Activated CD8-positive, alpha-beta memory T cell treated with anti-CD3 and anti-CD28 coated beads, Interleukin-2, amount 50 U/mL, for 1 hour (primary cell): Measurements from ENCODE around the gene RSRC1.
"Not testable (repeated sequence)": the region's sequence is repeated elsewhere in the genome, so short reads cannot be mapped to it uniquely, and the experiment has no call there.

ENCODE experiments used
- DNase-seq: peaks from one replicate; pipeline ENCODE4 v3.0.0-alpha.2; 2020; ENCODE audit errors: extremely low read depth

RSRC1 gene

DNA sequence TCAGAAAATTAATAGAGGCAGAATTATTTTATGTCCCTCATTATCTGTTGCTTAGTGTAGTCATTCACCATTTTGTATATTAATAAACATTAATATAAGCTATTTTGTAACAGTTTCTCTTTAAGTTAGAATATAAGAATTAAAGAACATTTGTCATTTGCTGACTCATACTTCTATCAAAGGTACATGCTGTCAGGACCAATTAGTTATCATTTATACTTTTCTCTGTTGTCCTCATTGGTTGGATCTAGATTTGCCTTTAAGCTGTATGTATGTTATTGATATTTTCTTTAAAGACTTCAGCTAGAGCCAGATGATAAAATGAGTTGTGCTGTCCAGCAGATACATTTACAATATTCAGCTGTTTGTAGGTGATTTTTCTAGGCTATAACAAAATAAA lies 292.7 kb downstream of the RSRC1 start:
- DNase-seq = no peak

DNA sequence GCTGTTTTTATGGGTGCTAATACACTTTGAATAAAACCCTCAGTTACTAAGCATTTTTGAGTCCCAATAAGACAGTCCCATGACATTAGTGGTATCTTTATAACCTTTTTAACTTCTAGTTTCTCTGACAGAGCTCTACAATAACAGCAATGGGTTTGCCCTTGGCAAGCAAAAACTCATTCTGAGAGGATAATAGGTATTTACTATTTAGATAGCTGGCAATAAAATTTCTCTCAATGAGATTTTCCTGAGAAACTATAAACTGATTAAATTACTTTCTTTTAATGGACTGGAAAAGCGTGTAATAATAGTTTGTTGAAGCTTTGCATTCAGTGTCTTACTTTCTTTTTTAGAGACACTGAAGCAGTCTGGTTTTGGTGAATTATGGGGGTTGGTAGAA lies 293.1 kb downstream of the RSRC1 start:
- DNase-seq = no peak

DNA sequence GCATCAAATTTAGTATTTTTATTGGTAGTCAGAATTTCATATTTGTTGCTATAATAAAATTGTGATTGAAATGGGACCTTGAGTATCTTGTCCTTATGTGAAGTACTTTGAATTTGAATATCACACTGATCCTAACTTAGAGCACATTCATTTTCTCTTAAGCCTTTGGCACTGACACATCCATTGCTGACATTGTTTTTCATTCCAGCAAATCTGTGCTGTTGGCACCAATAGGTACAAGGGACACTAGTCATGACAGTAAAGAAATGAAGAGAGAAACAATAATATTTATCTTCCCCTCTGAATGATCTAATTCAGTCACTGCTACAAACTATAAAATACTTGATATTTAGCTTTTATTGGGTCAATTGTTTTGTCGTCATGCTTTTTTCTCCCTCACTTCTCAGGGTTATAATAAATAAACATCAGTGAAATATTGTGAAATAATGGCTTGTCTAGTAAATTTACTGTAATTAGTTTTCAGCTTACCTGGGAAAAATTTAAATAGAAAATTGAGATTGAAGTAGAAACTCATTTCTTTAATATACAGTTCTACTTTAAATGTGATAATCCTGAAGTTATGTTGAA lies 294.3 kb downstream of the RSRC1 start:
- DNase-seq = no peak

DNA sequence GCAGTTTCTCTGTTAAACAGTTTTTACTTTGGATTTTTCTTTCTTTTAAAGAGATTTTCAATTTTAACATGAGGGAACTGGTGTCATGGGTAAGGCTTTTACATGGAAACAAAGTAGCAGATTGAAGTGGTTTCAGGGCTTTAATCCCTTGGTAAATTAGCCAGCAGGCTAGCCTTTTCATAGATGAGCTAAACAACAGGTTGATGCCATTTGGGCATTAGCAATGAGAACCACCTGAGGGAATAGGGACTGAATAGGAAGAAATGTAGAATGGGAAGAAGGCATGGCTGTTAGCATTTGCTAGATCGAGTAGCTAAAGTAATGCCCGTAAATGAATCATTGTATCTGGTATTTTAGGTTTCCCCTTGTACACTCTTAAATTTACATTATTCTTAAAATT lies 295.6 kb downstream of the RSRC1 start:
- no peak for DNase-seq

DNA sequence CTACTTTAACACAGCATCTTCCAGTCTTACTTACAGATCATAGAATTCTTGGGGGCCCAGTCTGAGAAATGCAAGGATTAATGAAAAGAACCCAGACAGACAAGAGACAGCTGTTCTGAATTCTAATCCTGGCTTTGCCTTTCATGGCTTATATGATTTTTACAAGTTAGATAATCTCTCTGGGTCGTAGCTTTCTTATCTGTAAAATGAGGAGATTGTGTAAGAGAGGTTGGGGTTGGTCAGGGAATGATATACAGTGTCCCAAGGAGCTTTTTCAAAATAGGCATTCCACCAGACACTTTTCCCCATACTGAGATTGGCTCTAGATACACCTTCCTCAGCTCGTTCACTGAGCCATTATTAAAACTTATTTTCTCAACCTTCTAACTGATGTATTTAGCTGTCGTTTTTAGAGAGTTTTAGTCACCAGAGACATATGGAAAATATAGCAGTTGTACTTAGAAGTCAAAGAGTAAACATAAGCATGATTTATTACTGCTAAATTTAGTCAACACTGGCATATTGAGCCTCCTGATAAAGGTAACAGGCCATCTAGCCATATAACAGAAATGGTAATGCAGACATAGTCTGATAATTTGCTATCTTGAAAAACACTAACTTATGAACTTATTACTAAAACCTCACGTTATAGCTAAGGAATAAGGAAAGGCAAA lies 298.1 kb downstream of the RSRC1 start:
- no peak for DNase-seq

DNA sequence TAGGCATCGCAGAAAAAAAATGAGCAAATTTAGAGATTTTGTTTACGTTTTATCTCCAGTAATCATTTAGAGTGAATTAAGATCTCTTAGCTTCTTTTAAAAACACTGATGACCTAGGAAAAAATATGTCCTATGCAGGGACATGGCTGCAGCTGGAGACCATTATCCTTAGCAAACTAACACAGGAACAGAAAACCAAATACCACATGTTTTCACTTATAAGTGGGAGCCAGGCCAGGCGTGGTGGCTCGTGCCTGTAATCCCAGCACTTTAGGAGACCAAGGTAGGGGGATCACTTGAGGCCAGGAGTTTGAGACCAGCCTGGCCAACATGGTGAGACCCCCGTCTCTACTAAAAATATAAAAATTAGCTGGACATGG lies 298.6 kb downstream of the RSRC1 start:
- not testable (repeated sequence) for DNase-seq

DNA sequence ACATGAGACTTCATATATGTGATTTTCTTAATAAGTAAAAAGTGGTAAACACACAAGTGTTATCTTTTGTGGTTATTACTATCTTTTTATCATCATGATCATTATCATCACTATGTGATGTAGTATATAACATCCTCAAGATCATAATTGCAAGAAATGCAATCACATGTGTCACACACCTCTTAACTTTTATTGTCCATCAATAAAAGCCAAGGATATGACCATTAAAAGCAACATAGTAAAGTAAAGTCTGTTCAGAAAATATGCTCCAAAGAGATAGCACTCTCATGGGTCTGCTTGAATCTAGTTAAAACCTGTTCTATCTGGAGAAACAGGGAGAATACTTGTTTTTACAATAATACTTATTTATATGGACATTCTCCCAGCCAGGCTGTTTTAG lies 308.1 kb downstream of the RSRC1 start:
- no peak for DNase-seq

DNA sequence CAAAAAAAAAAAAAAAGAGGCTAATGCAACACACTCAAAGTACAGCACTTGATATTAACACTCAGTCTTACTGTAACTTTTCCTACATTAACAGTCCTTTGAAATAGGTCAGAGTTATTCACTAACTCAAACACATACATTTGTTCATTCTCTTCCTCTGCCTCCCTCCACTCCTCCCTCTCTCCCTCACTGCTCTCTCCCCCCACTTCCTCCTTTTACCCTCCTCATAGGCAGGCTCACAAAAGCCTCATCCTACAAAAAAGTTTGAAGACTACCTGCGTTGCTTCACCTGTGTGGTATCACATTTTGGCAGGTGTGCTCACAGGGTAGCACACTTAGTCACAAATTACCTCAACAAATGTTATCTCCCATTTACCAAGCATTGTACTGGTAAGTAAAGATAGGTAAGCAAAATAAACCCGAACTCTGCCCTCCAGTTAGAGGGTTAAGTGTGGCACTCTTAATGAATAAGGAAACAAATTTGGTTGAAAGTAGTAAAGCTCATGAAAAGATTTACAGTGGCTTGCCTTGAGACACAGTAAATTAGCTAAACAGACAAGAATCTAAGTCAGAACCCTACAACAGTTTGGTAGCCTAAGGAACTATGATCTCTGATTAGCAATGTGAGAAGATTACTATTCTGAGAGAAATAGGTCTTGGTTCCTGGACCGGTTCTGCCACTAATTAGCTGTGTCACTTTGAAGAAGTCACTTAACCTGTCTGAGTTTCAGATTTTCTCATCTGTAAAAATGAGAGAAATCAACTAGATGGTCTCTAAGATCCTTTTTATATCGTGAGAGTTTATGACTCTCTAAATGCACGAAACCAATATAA lies 310.1 kb downstream of the RSRC1 start:
- no peak for DNase-seq

DNA sequence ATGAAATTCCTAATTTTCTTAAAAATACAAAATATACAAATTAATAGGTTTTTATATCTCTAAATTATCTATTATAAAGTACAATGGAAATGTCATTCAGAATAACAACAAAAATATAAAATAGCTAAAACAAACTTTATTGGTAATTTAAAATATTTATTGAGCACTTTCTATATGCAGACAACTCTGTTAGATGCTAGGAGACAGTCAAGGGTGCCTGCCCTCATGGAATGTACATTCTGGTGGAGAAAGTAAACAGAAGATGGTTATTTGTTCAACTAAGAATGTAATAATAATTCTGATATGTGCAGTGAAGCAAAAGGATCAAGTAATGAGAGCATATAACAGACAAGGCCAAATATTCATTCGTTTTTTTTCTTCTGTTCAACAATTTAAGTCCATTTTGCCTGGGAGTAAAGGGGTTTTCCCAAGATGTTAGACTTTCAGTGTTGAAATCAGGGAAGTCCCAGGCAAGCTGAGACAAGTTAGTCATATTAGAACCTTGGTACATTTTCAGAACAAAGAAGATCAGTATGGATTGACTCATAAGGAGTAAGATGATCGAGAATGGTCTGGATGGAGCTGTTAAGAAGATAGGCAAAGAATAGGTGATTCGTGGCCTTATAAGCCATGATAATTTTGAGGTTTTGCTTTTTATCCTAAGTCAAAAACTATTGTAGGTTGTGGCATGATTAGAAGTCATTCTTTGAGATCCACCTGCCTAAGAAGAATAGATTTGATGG lies 310.9 kb downstream of the RSRC1 start:
- no peak for DNase-seq

DNA sequence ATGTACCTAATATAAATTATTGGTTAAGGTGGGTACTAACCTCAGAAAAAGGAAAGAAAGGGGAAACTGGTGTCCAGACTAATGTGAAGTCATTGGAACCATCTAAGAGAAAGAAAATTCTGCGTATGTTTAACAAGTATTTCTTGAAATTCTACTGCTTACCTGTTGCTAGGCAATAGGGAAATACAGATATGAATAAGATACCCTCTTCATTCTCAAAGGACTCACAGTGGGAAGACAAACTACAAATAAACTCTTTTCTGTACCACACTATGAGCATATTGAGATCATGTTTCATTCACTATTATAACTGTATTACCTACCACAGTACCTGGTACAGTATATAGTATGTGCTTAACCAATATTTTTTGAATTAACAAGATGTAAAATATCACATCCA lies 320.6 kb downstream of the RSRC1 start:
- DNase-seq = no peak

DNA sequence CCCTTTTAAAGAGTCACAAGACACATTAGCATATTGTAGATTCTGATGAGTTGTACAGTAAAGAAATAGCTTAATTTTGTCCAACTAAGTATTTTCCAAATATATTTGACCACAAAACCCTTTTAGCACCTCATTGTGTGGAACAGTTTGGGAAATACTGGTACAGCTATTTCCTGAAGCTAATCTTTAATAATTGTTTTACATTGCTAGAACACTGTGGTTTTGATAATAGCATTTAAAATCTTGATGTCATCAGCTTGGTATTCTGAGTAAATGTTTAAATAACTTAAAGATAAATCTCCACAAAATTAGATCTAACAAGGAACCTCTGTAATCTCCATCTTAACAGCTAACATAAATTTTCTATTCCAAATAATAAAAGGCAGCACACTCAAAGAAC lies 321.1 kb downstream of the RSRC1 start:
- DNase-seq = no peak

DNA sequence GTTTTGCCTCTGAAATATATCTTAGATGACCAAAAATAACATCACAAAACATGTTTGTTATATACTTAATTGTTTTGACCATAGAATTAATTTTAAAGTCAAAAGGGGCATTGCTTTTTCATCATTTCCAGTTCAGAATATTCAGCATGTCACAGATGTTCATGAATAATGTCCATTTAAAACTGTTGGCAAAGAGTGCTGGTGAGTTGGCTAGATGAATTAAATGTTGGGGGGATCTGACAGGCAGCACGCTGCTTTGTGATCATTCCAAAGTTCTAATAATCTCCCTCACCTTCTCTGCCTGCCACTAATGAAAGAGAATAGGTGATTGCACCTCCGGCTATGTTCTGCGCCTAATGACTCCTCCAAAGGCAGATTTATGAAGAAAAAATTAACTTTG lies 321.9 kb downstream of the RSRC1 start:
- no peak for DNase-seq

DNA sequence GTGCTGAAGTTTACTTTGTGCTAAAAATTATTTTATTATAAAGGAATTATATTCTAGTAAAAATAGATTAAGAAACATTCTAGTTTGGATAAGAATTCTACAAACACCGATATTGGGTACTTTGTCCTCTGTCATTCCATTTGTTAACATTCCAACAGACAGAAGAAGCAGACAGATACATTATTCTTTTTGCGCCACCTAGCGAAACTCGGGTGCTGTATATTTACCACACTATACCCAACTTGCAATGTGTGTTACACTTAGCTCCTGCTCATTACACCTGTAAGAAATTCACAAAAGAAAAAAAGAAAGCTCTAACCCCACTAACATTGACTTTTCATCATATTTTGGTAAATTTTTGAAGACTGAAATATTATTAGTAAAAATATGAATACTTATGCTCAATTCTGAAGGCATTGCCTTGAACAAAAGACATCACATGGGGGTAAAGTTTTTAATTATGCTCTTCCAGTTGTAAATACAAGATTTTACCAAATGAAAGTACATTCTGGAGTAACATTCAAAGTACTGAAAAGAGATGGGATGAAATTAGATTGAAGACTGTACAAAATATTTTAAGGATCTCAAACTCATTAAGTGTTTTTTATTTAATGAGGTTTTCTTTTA lies 324.6 kb downstream of the RSRC1 start:
- no peak for DNase-seq

DNA sequence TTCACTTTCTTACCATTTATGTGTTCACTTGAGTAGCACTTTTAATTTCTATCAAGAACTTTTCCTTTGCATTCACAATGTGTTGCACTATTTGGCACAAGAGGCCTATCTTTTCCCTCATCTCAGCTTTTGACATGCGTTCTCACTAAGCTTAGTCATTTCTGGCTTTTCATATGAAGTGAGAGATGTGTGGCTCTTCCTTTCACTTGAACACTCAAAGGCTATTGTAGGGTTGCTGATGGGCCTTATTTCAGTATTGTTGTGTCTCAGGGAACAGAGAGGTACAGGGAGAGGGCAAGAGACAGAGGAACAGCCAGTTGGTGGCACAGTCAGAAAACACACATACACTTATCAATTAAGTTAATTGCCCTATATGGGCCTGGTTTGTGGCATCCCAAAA lies 333.7 kb downstream of the RSRC1 start:
- no peak for DNase-seq

DNA sequence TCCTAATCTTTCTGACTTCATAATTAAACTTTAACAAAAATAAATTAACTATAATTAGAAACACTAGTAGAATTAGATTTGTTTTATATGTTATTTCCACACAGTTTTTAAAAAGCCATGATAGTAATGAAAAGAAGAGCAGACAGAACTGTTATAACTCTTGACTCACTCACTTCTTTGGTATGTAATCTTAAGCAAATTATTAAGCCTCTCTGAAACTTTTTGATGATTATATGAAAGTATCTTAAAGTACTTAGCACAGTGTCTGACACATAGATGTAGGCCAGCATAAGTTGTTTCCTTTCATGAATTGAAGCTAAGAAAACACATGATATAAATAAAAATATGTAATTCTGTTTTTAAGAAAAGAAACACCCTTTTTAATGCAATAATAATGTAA lies 337.5 kb downstream of the RSRC1 start:
- no peak for DNase-seq

DNA sequence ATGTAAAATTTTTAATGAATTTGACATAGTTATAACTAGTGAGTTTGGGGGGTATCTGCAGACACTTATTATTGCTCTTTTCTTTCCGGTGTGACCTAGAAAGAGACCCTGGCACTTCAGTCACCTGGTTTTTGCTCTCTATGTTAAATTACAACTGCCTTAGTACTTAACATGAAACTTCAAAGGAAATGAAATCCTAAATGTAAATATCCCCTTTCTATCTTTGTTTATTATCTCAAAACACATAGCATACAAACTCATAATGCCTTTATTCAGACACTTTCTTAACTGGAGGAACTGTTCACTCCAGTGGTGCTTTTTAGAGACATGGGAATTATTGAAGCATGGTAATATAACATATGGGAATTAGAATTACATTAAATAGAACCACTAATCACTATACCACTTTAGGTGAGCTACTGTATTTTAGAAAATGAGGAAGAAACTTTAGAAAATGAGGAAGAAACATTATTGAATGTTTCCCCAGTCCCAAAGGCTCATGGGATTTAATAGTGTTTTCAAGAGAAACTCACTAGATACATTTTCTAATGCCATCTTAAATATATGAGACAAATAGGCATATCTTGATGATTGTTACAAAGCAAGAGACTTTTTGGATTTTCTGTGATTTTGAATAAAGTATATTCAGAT lies 341.6 kb downstream of the RSRC1 start:
- no peak for DNase-seq

DNA sequence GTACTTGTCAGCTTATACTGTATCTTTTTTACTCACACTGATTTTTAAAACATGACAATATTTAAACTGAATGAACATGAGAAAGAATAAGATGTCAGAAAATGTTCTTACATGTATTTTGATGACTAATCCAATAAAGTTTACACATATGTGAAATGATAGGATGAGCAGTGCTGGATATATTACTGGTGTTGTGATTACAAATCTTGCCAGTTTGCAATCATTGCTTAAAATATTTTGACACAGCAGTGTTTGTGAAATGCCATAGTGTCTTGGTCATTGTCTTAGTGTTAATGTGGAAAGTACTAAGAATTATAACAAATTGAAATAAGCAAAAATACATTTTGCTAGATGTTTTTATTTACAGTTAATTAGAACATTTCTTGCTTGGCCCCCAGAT lies 342.4 kb downstream of the RSRC1 start:
- DNase-seq = no peak

DNA sequence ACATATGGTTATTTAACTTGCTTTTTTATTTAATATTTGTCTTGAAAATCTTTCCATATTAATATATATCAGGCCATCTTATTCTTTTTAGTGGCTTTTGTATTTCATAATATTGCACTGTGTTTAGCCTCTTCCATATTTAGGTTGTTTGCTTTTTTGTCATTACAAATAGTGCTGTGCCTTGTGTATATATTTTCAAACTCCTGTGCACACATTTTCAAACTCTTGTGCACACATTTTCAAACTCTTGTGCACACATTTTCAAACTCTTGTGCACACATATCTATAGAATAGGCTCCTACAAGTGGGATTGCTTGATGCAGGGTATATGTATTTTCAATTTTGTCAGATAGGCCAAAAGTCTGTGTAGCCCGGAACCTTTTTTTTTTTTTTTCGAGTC lies 343.1 kb downstream of the RSRC1 start:
- DNase-seq = no peak

DNA sequence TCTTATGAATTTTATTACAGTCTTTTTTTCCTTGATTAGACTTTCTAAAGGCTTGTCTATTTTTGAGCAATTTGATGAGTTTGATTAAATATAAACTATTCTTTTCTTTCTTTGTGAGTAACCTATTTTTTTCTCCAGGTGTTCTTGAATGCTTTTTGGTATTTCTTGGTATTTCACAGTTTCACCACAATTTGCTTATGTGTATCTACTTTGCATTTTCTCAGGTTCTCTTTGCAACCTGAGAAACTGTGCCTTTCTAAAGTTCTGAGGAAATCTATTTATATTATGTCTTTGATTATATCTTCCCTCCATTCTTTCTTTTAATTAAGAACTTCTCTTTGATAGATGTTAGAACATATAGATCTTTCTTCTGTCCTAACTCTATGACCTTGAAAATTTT lies 344.0 kb downstream of the RSRC1 start:
- DNase-seq = no peak

DNA sequence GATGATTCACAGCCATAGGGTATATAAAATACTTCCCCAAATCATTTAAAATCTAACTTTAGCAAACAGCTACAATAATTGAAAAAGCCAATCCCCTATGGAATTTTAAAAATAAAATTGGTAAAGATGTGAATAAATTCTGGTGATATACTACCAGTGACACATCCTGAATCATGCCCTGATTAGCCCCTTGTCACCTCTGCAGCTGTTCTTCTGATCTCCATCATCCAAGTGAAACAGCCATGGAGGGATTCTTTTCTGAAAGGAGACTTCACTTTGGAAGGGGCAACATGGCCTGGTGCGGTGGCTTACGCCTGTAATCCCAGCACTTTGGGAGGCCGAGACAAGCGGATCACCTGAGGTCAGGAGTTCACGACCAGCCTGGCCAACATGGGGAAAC lies 345.5 kb downstream of the RSRC1 start:
- no peak for DNase-seq

DNA sequence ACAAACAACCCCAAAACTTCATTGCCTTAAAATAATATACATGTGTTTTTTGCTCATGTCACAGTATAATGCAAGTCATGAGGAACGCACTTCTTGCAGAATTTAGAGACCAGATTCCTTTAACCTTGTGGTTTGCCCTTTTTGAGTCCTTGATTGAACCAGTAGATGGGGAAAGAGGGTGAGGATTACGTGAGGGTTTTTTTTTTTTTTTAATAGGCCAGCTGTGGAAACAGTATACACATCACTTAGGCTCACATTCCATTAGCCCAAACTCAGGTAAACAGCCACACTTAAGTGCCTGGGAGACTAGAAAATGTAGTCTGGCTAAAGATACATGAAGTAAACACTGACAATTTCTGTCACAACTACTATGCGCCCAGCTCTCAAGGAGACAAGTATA lies 346.2 kb downstream of the RSRC1 start:
- no peak for DNase-seq

DNA sequence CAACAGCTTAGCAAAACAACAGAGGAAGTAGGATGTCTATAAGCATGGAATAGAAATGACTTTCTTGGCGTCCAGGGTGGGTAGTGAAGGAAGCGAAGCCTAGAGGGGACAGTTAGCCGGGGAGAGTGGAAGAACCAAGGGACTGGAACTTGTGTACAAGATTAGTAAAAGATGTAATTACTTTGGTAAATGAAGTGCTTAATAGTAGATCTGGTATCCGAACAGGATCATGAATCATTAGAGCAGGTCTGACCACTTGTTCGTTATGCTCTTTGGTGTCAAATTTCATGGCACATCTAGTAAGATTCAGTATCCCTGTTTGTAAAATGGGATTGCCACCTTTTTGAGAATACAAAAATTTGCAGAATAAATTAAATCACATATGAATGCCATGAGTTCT lies 348.6 kb downstream of the RSRC1 start:
- no peak for DNase-seq
